PFSK-1 (cell line): Measurements from ENCODE around the gene NOTUM.

Experiments used
- FOXP2 ChIP-seq: optimal IDR thresholded peaks from 2 replicates; pipeline ENCODE3; 2011; ENCODE audit warnings: borderline replicate concordance, control low read depth, inconsistent platforms; ENCODE audit not compliant: insufficient read depth; ENCODE audit errors: extremely low read length, extremely low read depth
- POLR2AphosphoS5 ChIP-seq: IDR thresholded peaks from 2 replicates; pipeline ENCODE4 v1.6.1; 2012; ENCODE audit warnings: low read depth, mild to moderate bottlenecking, control low read depth, low read length, moderate library complexity
- SIN3A ChIP-seq: IDR thresholded peaks from 2 replicates; pipeline ENCODE4 v1.6.1; 2012; ENCODE audit warnings: mild to moderate bottlenecking, low read length, moderate library complexity, borderline replicate concordance; ENCODE audit not compliant: insufficient read depth
- TAF1 ChIP-seq: IDR thresholded peaks from 2 replicates; pipeline ENCODE4 v1.6.1; 2012; ENCODE audit warnings: low read length, control low read depth, borderline replicate concordance; ENCODE audit not compliant: insufficient read depth
- TF ChIP-seq, protein P1 (sequence below), 2 experiments: IDR thresholded peaks; 2 replicates each; pipeline versions ENCODE4 v1.6.1 to v1.8.0; 2011 to 2012; ENCODE audit warnings: low read depth in 2 of 2, low read length in 2 of 2, control low read depth in 1 of 2, inconsistent platforms in 1 of 2, mild to moderate bottlenecking in 1 of 2, moderate library complexity in 1 of 2; ENCODE audit not compliant: insufficient read depth in 1 of 2

NOTUM gene

GRCh38 chr17:81932333-81932983 lies 28.5 kb downstream of the NOTUM start:
- TF ChIP-seq, protein P1, sequence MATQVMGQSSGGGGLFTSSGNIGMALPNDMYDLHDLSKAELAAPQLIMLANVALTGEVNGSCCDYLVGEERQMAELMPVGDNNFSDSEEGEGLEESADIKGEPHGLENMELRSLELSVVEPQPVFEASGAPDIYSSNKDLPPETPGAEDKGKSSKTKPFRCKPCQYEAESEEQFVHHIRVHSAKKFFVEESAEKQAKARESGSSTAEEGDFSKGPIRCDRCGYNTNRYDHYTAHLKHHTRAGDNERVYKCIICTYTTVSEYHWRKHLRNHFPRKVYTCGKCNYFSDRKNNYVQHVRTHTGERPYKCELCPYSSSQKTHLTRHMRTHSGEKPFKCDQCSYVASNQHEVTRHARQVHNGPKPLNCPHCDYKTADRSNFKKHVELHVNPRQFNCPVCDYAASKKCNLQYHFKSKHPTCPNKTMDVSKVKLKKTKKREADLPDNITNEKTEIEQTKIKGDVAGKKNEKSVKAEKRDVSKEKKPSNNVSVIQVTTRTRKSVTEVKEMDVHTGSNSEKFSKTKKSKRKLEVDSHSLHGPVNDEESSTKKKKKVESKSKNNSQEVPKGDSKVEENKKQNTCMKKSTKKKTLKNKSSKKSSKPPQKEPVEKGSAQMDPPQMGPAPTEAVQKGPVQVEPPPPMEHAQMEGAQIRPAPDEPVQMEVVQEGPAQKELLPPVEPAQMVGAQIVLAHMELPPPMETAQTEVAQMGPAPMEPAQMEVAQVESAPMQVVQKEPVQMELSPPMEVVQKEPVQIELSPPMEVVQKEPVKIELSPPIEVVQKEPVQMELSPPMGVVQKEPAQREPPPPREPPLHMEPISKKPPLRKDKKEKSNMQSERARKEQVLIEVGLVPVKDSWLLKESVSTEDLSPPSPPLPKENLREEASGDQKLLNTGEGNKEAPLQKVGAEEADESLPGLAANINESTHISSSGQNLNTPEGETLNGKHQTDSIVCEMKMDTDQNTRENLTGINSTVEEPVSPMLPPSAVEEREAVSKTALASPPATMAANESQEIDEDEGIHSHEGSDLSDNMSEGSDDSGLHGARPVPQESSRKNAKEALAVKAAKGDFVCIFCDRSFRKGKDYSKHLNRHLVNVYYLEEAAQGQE (IDR thresholded peaks at IDR 0.05; ENCODE audit: insufficient read depth in 1 of 2, low read depth in 2 of 2, low read length in 2 of 2) = no peak
- TF ChIP-seq POLR2AphosphoS5 (no peak), TAF1 (no peak), FOXP2 (no peak), SIN3A (no peak)

DNA sequence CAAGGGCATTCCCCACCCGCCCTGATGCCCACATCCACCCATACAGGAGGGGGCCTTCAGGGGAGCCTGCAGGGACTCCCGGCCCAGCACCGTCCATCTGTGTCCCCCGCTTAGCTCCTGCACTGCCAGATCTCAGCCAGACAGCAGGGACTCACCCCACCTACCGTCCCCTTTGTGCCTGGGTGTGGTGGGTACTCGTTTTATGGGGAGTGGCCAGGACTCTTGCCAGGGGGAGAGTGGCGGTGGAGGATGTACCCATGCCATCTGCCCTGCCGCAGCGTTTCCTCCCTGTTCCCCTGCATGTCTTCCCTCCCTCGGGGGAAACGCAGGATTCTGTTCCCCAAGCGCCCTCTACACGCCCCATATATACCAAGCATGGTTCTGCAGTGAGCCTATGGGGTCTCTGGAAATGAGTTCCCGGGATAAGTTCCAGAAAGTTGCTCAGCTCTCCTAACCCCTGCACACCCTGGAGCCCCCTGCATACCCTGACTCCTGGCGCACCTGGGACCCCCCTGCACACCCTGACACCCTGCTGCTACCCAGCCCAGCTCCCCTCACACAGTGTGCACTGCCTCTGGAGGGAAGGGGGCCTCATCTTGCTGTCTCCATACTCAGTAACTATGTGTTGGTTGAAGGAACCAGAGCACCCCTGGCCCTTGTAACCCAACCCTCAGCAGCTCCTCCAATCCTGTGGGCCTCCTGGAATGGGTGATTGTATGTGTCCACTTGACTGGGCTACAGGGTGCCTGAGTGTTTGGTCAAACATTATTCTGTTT lies 29.2 kb downstream of the NOTUM start:
- TF ChIP-seq TAF1 (no peak), POLR2AphosphoS5 (no peak; the same call in none of the 2 replicates), FOXP2 (no peak), SIN3A (no peak; the same call in 1 of the 2 replicates)
- TF ChIP-seq, protein P1 (IDR thresholded peaks at IDR 0.05; ENCODE audit: insufficient read depth in 1 of 2, low read depth in 2 of 2, low read length in 2 of 2) = no peak

DNA sequence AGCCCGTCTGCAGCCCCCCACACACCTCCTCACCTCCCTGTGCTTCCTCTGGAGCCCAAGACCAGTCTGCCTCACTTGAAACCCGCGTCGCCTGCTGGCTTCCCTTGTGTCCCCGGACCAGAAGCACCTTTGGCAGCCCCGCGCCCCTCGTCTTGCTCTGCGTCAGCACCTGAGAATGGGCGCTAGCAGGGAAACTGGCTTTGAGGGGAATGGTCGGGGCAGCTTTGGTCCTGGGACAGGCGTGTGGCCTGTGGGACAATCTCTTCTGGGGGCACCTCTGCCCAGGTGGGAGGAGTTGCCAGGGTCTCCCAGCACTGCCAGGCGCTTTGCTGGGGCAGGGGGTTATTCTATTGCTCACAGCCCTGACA lies 29.8 kb downstream of the NOTUM start:
- TF ChIP-seq, protein P1 (IDR thresholded peaks at IDR 0.05; ENCODE audit: insufficient read depth in 1 of 2, low read depth in 2 of 2, low read length in 2 of 2) = no peak
- TF ChIP-seq POLR2AphosphoS5 = no peak
- no peak for TF ChIP-seq SIN3A
- no peak for TF ChIP-seq FOXP2
- TF ChIP-seq TAF1 = no peak

DNA sequence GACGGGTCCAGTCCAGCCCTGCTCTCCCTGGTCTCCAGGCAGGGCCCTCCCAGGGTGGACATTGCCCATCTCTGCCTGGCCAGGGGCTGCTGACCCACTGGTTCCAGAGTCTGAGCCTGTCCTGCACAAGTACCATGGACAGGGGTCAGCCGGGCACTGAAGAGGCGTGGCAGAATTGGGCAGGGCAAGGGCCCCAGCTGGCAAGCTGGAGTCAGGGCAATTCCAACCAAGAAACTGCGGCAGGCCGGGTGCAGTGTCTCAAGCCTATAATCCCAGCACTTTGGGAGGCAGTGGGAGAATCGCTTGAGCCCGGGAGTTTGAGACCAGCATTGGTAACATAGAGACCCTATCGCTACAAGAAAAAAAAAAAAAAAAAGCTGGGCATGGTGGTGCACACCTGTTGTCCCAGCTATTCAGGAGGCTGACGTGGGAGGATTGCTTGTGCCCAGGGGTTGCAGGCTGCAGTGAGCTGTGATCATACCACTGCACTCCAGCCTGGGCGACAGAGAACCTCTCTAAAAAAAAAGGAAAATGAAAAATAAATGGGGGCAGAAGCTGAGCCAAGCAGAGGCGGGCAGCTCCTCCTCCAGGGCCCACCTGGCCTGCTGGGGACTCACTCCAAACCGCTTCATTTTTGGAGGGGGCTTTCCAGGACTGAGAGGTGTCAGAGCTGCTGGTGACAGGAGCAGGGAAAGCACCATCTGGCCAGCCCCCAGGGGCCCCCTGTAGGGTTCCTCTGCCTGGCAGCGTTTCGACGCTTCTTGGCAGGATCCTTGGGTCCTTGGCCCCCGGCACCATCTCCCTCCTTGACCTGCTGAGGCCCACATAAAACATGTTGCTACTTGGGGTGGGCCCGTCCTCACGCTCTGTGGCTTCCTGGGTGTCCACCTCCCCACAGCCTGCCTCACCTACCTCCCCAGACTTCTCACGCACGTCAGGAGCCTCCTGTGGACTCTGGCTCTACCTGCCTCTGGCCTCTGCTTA lies 30.6 kb downstream of the NOTUM start:
- TF ChIP-seq TAF1 (no peak), FOXP2 (no peak), POLR2AphosphoS5 (0 out of 2 replicates have a peak, but pooled peaks have one; percentile 2), SIN3A (no peak)
- TF ChIP-seq, protein P1 (IDR thresholded peaks at IDR 0.05; ENCODE audit: insufficient read depth in 1 of 2, low read depth in 2 of 2, low read length in 2 of 2) = peak; percentile 91 to 95
